ENCODE measurements around the gene C3. TPM values are rescaled to one million over a fixed set of nuclear protein-coding genes. Genes with fewer than 3 reads are reported as not detected.
"Not testable (repeated sequence)": the region's sequence is repeated elsewhere in the genome, so short reads cannot be mapped to it uniquely, and the experiment has no call there.

C3 gene
- total RNA-seq, 1 donor from 2014 or later = 1.5 TPM

- H3K9me3 Mint-ChIP-seq = no peaks in the 10 kb centered on the region
- no peak overlapping the region for H3K9ac ChIP-seq
- H3K36me3 ChIP-seq = no peaks in the 10 kb centered on the region
- DNase-seq (ENCODE audit: low spot score) = peak; percentile 83
- H3K4me1 ChIP-seq = no peaks in the 10 kb centered on the region
- peak overlapping the region; percentile 71 for H3K4me2 ChIP-seq
- H3K4me3 Mint-ChIP-seq = peak overlapping the region; percentile 81
- H3K4me3 ChIP-seq = peak overlapping the region; percentile 45
- no peaks in the 10 kb centered on the region for H3K79me2 ChIP-seq (ENCODE audit: low read depth)
- H3K4me1 Mint-ChIP-seq = peaks cover 4% of the 10 kb centered on the region
- H3K27ac ChIP-seq = no peak overlapping the region
- H3K36me3 Mint-ChIP-seq = peaks cover 8% of the 10 kb centered on the region
- TF ChIP-seq, protein P1, sequence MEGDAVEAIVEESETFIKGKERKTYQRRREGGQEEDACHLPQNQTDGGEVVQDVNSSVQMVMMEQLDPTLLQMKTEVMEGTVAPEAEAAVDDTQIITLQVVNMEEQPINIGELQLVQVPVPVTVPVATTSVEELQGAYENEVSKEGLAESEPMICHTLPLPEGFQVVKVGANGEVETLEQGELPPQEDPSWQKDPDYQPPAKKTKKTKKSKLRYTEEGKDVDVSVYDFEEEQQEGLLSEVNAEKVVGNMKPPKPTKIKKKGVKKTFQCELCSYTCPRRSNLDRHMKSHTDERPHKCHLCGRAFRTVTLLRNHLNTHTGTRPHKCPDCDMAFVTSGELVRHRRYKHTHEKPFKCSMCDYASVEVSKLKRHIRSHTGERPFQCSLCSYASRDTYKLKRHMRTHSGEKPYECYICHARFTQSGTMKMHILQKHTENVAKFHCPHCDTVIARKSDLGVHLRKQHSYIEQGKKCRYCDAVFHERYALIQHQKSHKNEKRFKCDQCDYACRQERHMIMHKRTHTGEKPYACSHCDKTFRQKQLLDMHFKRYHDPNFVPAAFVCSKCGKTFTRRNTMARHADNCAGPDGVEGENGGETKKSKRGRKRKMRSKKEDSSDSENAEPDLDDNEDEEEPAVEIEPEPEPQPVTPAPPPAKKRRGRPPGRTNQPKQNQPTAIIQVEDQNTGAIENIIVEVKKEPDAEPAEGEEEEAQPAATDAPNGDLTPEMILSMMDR (IDR thresholded peaks at IDR 0.05) = no peak
- no peak for TF ChIP-seq EZH2 (IDR thresholded peaks at IDR 0.05)
- TF ChIP-seq EZH2phosphoT487 (IDR thresholded peaks at IDR 0.05) = no peak
- peak overlapping the region; percentile 55 for H2AFZ ChIP-seq (replicated peaks)
- peaks cover 9% of the 10 kb centered on the region for H3K27me3 Mint-ChIP-seq (ENCODE audit: insufficient read depth, low read depth)
- no peaks in the 10 kb centered on the region for H3K9me3 ChIP-seq (ENCODE audit: low read depth)
- peaks cover 6% of the 10 kb centered on the region for H4K20me1 ChIP-seq (ENCODE audit: low read depth)
- H3K27me3 ChIP-seq = no peaks in the 10 kb centered on the region
- H3F3A ChIP-seq (ENCODE audit: low read depth) = peaks cover 29% of the 10 kb centered on the region
- H3K27ac Mint-ChIP-seq = no peak overlapping the region
Observed at GRCh38 chr19:6752256-6753177, 32.1 kb upstream of the C3 start.

- Mint-ChIP-seq H3K4me1 (peaks cover 4% of the 10 kb centered on the region), H3K36me3 (peaks cover 8% of the 10 kb centered on the region), H3K4me3 (peak overlapping the region; percentile 38), H3K27me3 (ENCODE audit: insufficient read depth, low read depth) (peaks cover 9% of the 10 kb centered on the region), H3K27ac (no peak overlapping the region), H3K9me3 (no peaks in the 10 kb centered on the region)
- Histone ChIP-seq H3K4me2 (no peak overlapping the region), H3K9me3 (ENCODE audit: low read depth) (no peaks in the 10 kb centered on the region), H3K4me1 (no peaks in the 10 kb centered on the region), H3K79me2 (ENCODE audit: low read depth) (no peaks in the 10 kb centered on the region), H3F3A (ENCODE audit: low read depth) (peaks cover 29% of the 10 kb centered on the region), H2AFZ (replicated peaks) (no peak overlapping the region), H3K27ac (no peak overlapping the region), H3K36me3 (peaks cover 3% of the 10 kb centered on the region), H3K27me3 (no peaks in the 10 kb centered on the region), H3K9ac (no peak overlapping the region), H4K20me1 (ENCODE audit: low read depth) (peaks cover 6% of the 10 kb centered on the region), H3K4me3 (no peak overlapping the region)
- DNase-seq (ENCODE audit: low spot score) = no peak
- TF ChIP-seq, protein P1 (IDR thresholded peaks at IDR 0.05) = no peak
- TF ChIP-seq EZH2phosphoT487 (IDR thresholded peaks at IDR 0.05) (no peak), EZH2 (IDR thresholded peaks at IDR 0.05) (no peak)
Observed at GRCh38 chr19:6751189-6751588, 30.7 kb upstream of the C3 start.

DNA sequence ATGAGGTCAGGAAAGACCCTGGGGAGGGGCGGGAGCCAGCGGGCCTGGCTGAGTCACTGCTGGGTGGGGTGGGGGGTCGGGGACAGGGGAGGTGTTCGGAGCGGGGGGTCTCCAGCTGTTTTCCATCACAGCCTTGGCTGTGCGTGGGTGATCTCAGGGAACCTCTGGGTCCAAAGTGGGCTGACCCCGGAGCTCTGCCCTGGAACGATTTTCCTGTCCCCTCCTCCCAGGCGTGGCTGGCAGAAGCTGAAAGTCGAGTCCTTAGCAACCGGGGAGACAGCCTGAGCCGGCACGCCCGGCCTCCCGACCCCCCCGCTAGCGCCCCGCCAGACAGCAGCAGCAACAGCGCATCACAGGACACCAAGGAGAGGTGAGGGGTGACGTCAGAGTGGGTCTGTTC lies 29.6 kb upstream of the C3 start:
- TF ChIP-seq EZH2phosphoT487 (IDR thresholded peaks at IDR 0.05) = no peak
- TF ChIP-seq EZH2 (IDR thresholded peaks at IDR 0.05) = no peak
- TF ChIP-seq, protein P1 (IDR thresholded peaks at IDR 0.05) = no peak
- no peak overlapping the region for H3K27ac Mint-ChIP-seq
- H3K36me3 ChIP-seq = peaks cover 3% of the 10 kb centered on the region
- no peak overlapping the region for H3K4me2 ChIP-seq
- H3K9me3 Mint-ChIP-seq = no peaks in the 10 kb centered on the region
- H3K9me3 ChIP-seq (ENCODE audit: low read depth) = no peaks in the 10 kb centered on the region
- H3K4me1 ChIP-seq = peaks cover 6% of the 10 kb centered on the region
- H3F3A ChIP-seq (ENCODE audit: low read depth) = peaks cover 29% of the 10 kb centered on the region
- no peak overlapping the region for H3K4me3 ChIP-seq
- no peak overlapping the region for H3K9ac ChIP-seq
- peaks cover 14% of the 10 kb centered on the region for H3K36me3 Mint-ChIP-seq
- peaks cover 7% of the 10 kb centered on the region for H3K27me3 Mint-ChIP-seq (ENCODE audit: insufficient read depth, low read depth)
- DNase-seq (ENCODE audit: low spot score) = no peak
- peaks cover 6% of the 10 kb centered on the region for H4K20me1 ChIP-seq (ENCODE audit: low read depth)
- H2AFZ ChIP-seq (replicated peaks) = no peak overlapping the region
- H3K27ac ChIP-seq = no peak overlapping the region
- H3K27me3 ChIP-seq = no peaks in the 10 kb centered on the region
- no peak overlapping the region for H3K4me3 Mint-ChIP-seq
- H3K4me1 Mint-ChIP-seq = peaks cover 8% of the 10 kb centered on the region
- no peaks in the 10 kb centered on the region for H3K79me2 ChIP-seq (ENCODE audit: low read depth)

GRCh38 chr19:6748543-6748942 lies 28.1 kb upstream of the C3 start:
- not testable (repeated sequence) for H3K9ac ChIP-seq; H2AFZ ChIP-seq (replicated peaks); H3K4me3 ChIP-seq; H3K9me3 ChIP-seq (ENCODE audit: low read depth); H3K79me2 ChIP-seq (ENCODE audit: low read depth); H3K27ac Mint-ChIP-seq; H4K20me1 ChIP-seq (ENCODE audit: low read depth); H3K4me3 Mint-ChIP-seq; H3K36me3 ChIP-seq; H3K4me2 ChIP-seq; DNase-seq (ENCODE audit: low spot score); H3K27ac ChIP-seq; H3K9me3 Mint-ChIP-seq; H3K27me3 Mint-ChIP-seq (ENCODE audit: insufficient read depth, low read depth); H3K27me3 ChIP-seq
- Mint-ChIP-seq H3K36me3 (peaks cover 18% of the 10 kb centered on the region), H3K4me1 (peaks cover 19% of the 10 kb centered on the region)
- Histone ChIP-seq H3F3A (ENCODE audit: low read depth) (peaks cover 37% of the 10 kb centered on the region), H3K4me1 (peaks cover 20% of the 10 kb centered on the region)
